ENCODE data around the gene BAIAP3. TPM values are rescaled to one million over a fixed set of nuclear protein-coding genes. Genes with fewer than 3 reads are reported as not detected.

The BAIAP3 gene
- polyA plus RNA-seq, 1 donor = 8.1 TPM

- Histone ChIP-seq H3K4me1 (ENCODE audit: control insufficient read depth, insufficient read depth, low read length) (no peaks in the 10 kb centered on the region), H3K27me3 (ENCODE audit: control insufficient read depth, insufficient read depth, low read length) (no peaks in the 10 kb centered on the region), H3K36me3 (ENCODE audit: control insufficient read depth, insufficient read depth, low read length) (peaks cover 90% of the 10 kb centered on the region), H3K4me3 (ENCODE audit: low read length) (no peak overlapping the region), H3K9me3 (ENCODE audit: control insufficient read depth, low read depth, low read length) (peaks cover 9% of the 10 kb centered on the region), H3K27ac (ENCODE audit: low read length) (no peak overlapping the region)
- WGBS (ENCODE audit: insufficient coverage, low lambda C conversion rate) = no CpG with 5 or more reads among the region's 9 CpGs
- DNase-seq = no peak
Measured at GRCh38 chr16:1318268-1318545, 15.2 kb upstream of the BAIAP3 start.

GRCh38 chr16:1319041-1319440, 14.4 kb upstream of the BAIAP3 start:
- WGBS (ENCODE audit: insufficient coverage, low lambda C conversion rate) = no CpG with 5 or more reads among the region's 33 CpGs
- Histone ChIP-seq H3K4me3 (ENCODE audit: low read length) (no peak overlapping the region), H3K4me1 (ENCODE audit: control insufficient read depth, insufficient read depth, low read length) (no peaks in the 10 kb centered on the region), H3K27ac (ENCODE audit: low read length) (no peak overlapping the region), H3K9me3 (ENCODE audit: control insufficient read depth, low read depth, low read length) (peaks cover 3% of the 10 kb centered on the region), H3K36me3 (ENCODE audit: control insufficient read depth, insufficient read depth, low read length) (peaks cover 92% of the 10 kb centered on the region), H3K27me3 (ENCODE audit: control insufficient read depth, insufficient read depth, low read length) (no peaks in the 10 kb centered on the region)
- no peak for DNase-seq

- Histone ChIP-seq H3K4me1 (ENCODE audit: control insufficient read depth, insufficient read depth, low read length) (no peaks in the 10 kb centered on the region), H3K9me3 (ENCODE audit: control insufficient read depth, low read depth, low read length) (peaks cover 2% of the 10 kb centered on the region), H3K36me3 (ENCODE audit: control insufficient read depth, insufficient read depth, low read length) (peaks cover 92% of the 10 kb centered on the region), H3K27ac (ENCODE audit: low read length) (no peak overlapping the region), H3K4me3 (ENCODE audit: low read length) (no peak overlapping the region), H3K27me3 (ENCODE audit: control insufficient read depth, insufficient read depth, low read length) (no peaks in the 10 kb centered on the region)
- WGBS (ENCODE audit: insufficient coverage, low lambda C conversion rate) = no CpG with 5 or more reads among the region's 12 CpGs
- no peak for DNase-seq
Measured at GRCh38 chr16:1320097-1320496, 13.3 kb upstream of the BAIAP3 start.

GRCh38 chr16:1320658-1321240, 12.7 kb upstream of the BAIAP3 start:
- H3K27ac ChIP-seq (ENCODE audit: low read length) = no peak overlapping the region
- no peaks in the 10 kb centered on the region for H3K4me1 ChIP-seq (ENCODE audit: control insufficient read depth, insufficient read depth, low read length)
- WGBS (ENCODE audit: insufficient coverage, low lambda C conversion rate) = no CpG with 5 or more reads among the region's 22 CpGs
- DNase-seq = no peak
- no peaks in the 10 kb centered on the region for H3K27me3 ChIP-seq (ENCODE audit: control insufficient read depth, insufficient read depth, low read length)
- H3K36me3 ChIP-seq (ENCODE audit: control insufficient read depth, insufficient read depth, low read length) = peaks cover 91% of the 10 kb centered on the region
- no peak overlapping the region for H3K4me3 ChIP-seq (ENCODE audit: low read length)
- H3K9me3 ChIP-seq (ENCODE audit: control insufficient read depth, low read depth, low read length) = peaks cover 2% of the 10 kb centered on the region

- no peaks in the 10 kb centered on the region for H3K4me1 ChIP-seq (ENCODE audit: control insufficient read depth, insufficient read depth, low read length)
- H3K9me3 ChIP-seq (ENCODE audit: control insufficient read depth, low read depth, low read length) = peaks cover 2% of the 10 kb centered on the region
- H3K36me3 ChIP-seq (ENCODE audit: control insufficient read depth, insufficient read depth, low read length) = peaks cover 77% of the 10 kb centered on the region
- H3K4me3 ChIP-seq (ENCODE audit: low read length) = no peak overlapping the region
- H3K27me3 ChIP-seq (ENCODE audit: control insufficient read depth, insufficient read depth, low read length) = no peaks in the 10 kb centered on the region
- WGBS (ENCODE audit: insufficient coverage, low lambda C conversion rate) = no CpG with 5 or more reads among the region's 8 CpGs
- no peak overlapping the region for H3K27ac ChIP-seq (ENCODE audit: low read length)
- DNase-seq = no peak
Measured at GRCh38 chr16:1322407-1322806, 11.0 kb upstream of the BAIAP3 start.

DNA sequence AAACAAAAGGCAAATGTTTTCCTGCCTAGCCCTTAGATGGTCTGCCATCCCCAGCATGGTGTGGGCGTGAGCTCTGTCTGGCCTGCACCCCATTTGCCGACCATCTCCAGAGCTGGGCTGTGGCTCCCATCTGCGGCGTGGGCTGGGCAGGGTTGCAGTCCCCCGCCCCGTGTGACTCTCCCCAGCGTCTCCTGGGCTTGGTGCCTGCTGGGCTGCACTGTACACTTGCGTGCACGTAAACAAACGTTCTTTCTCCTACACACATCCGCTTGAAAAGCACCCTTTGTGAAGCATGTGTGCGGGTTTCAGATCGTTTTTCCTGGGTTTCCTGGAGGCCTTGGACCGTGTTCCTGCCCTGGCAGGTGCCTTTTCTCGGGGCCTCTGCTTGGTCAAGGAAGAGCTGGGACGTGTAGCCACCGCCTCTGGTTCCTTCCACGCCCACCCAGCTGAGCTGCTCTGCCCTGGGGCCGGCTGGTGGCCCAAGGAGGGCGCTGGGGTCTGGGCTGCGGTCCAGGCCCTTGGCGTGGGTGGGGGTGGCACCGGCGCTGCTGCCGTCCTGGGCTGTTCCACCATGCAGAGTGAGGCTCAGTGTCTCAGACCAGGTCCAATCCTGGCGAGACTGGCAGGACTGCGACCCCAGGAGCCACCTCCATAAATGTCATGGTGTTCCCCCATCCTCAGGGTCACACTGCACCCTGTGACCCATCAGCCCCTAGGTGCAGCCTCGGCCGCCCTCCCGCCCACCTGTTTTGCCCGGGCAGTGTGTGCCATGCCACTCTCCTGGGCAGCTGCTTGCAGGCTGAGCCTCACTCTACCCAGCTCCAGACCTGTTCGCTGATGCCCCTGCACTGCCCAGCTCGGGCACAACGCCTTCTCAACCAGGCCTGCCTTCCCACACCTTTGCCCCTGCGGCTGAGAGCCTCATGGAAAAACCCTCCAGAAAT, 9.9 kb upstream of the BAIAP3 start:
- Histone ChIP-seq H3K4me3 (ENCODE audit: low read length) (no peak overlapping the region), H3K36me3 (ENCODE audit: control insufficient read depth, insufficient read depth, low read length) (peaks cover 66% of the 10 kb centered on the region), H3K27me3 (ENCODE audit: control insufficient read depth, insufficient read depth, low read length) (no peaks in the 10 kb centered on the region), H3K27ac (ENCODE audit: low read length) (no peak overlapping the region), H3K4me1 (ENCODE audit: control insufficient read depth, insufficient read depth, low read length) (no peaks in the 10 kb centered on the region), H3K9me3 (ENCODE audit: control insufficient read depth, low read depth, low read length) (peaks cover 2% of the 10 kb centered on the region)
- DNase-seq = no peak
- whole genome bisulfite sequencing (ENCODE audit: insufficient coverage, low lambda C conversion rate) = no CpG with 5 or more reads among the region's 35 CpGs

DNA sequence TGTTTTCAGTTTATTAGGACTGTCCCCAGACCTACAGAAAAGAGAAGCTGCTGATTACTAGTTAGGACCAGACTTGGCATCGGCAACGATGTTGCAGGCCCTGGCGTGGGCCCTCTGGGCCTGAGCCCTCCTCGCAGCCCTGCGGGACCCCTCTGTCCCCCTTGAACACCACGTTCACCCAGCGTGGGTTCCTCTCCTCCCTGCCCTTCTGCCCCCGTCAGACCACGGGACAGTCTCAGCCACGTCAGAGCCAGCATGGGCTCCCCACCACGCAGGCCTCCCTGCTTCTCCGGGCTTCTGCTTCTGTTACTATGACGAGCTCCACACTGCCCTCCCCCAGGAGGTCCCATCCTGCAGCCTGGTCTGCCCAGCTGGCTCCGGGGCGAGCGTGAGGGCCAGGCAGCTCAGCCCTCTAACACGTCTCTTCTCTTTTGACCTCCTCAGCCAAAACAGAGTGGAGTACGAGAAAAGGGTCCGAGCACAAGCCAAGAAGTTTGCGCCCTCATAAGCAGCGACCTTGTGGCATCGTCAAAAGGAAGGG, 9.1 kb upstream of the BAIAP3 start:
- no CpG with 5 or more reads among the region's 22 CpGs for WGBS (ENCODE audit: insufficient coverage, low lambda C conversion rate)
- peaks cover 58% of the 10 kb centered on the region for H3K36me3 ChIP-seq (ENCODE audit: control insufficient read depth, insufficient read depth, low read length)
- no peaks in the 10 kb centered on the region for H3K9me3 ChIP-seq (ENCODE audit: control insufficient read depth, low read depth, low read length)
- H3K4me1 ChIP-seq (ENCODE audit: control insufficient read depth, insufficient read depth, low read length) = no peaks in the 10 kb centered on the region
- no peak for DNase-seq
- no peak overlapping the region for H3K4me3 ChIP-seq (ENCODE audit: low read length)
- H3K27ac ChIP-seq (ENCODE audit: low read length) = no peak overlapping the region
- no peaks in the 10 kb centered on the region for H3K27me3 ChIP-seq (ENCODE audit: control insufficient read depth, insufficient read depth, low read length)

DNA sequence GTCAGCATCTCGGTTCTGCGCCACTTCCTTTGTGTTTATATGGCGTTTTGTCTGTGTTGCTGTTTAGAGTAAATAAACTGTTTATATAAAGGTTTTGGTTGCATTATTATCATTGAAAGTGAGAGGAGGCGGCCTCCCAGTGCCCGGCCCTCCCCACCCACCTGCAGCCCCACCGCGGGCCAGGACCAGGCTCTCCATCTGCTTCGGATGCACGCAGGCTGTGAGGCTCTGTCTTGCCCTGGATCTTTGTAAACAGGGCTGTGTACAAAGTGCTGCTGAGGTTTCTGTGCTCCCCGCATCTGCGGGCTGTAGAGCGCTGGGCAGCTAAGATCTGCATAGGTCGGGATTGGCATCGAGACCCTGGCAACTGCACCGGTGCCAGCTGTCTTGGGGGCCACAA, 8.2 kb upstream of the BAIAP3 start:
- no CpG with 5 or more reads among the region's 15 CpGs for WGBS (ENCODE audit: insufficient coverage, low lambda C conversion rate)
- Histone ChIP-seq H3K4me3 (ENCODE audit: low read length) (no peak overlapping the region), H3K27ac (ENCODE audit: low read length) (no peak overlapping the region), H3K9me3 (ENCODE audit: control insufficient read depth, low read depth, low read length) (peaks cover 4% of the 10 kb centered on the region), H3K36me3 (ENCODE audit: control insufficient read depth, insufficient read depth, low read length) (peaks cover 49% of the 10 kb centered on the region), H3K4me1 (ENCODE audit: control insufficient read depth, insufficient read depth, low read length) (no peaks in the 10 kb centered on the region), H3K27me3 (ENCODE audit: control insufficient read depth, insufficient read depth, low read length) (peaks cover 3% of the 10 kb centered on the region)
- no peak for DNase-seq

- Histone ChIP-seq H3K4me1 (ENCODE audit: control insufficient read depth, insufficient read depth, low read length) (no peaks in the 10 kb centered on the region), H3K36me3 (ENCODE audit: control insufficient read depth, insufficient read depth, low read length) (peaks cover 43% of the 10 kb centered on the region), H3K27me3 (ENCODE audit: control insufficient read depth, insufficient read depth, low read length) (peaks cover 7% of the 10 kb centered on the region), H3K4me3 (ENCODE audit: low read length) (no peak overlapping the region), H3K9me3 (ENCODE audit: control insufficient read depth, low read depth, low read length) (peaks cover 8% of the 10 kb centered on the region), H3K27ac (ENCODE audit: low read length) (no peak overlapping the region)
- no CpG with 5 or more reads among the region's 20 CpGs for WGBS (ENCODE audit: insufficient coverage, low lambda C conversion rate)
- no peak for DNase-seq
Measured at GRCh38 chr16:1325673-1326371, 7.6 kb upstream of the BAIAP3 start.

DNA sequence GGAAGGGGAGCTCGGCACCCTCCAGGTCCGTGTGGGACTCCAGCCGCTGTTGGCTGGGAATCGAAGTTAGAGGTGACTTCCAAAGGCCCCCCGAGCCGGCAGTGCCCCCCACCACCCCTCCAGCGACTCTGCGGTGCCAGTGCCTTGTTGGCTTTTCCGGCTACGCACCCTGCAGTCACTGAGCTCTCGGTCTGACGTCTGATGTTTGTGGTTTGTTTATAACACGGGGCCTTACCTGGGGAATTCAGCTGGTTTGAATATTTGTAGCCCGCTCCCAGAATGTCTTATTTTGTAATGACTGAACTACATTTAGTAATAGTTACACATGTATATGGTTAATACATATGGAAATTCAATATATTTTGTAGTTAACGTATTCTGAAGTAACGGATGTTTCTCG, 7.1 kb upstream of the BAIAP3 start:
- H3K27ac ChIP-seq (ENCODE audit: low read length) = no peak overlapping the region
- H3K9me3 ChIP-seq (ENCODE audit: control insufficient read depth, low read depth, low read length) = peaks cover 8% of the 10 kb centered on the region
- H3K27me3 ChIP-seq (ENCODE audit: control insufficient read depth, insufficient read depth, low read length) = peaks cover 13% of the 10 kb centered on the region
- no peak for DNase-seq
- peaks cover 5% of the 10 kb centered on the region for H3K4me1 ChIP-seq (ENCODE audit: control insufficient read depth, insufficient read depth, low read length)
- peaks cover 38% of the 10 kb centered on the region for H3K36me3 ChIP-seq (ENCODE audit: control insufficient read depth, insufficient read depth, low read length)
- 87% methylated on average over 3 of the region's 17 CpGs for WGBS (ENCODE audit: insufficient coverage, low lambda C conversion rate)
- no peak overlapping the region for H3K4me3 ChIP-seq (ENCODE audit: low read length)
